ENCODE results near the gene GBP7.
A peak's percentile ranks its signal among the peaks of the same experiment; 100 is the strongest.

GBP7 gene

DNA sequence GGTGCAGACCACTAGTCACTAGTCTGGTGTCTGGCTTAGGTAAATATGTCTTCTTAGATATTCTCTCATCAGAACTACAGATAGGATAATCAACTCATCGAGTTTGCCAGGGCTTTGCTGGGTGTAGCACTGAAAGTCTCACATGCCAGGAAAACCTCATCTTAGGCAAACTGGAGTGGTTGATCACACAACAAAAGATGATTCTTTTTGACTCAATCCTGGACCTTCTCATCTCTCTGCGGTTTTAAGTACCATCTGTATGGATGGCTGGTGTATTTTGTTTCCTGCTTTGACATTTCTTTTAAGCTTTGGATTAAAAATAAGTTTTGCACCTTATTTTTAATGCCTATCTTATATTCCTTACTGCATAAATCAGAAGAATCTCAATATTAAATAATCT lies 61.1 kb downstream of the GBP7 start:
- no peak for DNase-seq

DNA sequence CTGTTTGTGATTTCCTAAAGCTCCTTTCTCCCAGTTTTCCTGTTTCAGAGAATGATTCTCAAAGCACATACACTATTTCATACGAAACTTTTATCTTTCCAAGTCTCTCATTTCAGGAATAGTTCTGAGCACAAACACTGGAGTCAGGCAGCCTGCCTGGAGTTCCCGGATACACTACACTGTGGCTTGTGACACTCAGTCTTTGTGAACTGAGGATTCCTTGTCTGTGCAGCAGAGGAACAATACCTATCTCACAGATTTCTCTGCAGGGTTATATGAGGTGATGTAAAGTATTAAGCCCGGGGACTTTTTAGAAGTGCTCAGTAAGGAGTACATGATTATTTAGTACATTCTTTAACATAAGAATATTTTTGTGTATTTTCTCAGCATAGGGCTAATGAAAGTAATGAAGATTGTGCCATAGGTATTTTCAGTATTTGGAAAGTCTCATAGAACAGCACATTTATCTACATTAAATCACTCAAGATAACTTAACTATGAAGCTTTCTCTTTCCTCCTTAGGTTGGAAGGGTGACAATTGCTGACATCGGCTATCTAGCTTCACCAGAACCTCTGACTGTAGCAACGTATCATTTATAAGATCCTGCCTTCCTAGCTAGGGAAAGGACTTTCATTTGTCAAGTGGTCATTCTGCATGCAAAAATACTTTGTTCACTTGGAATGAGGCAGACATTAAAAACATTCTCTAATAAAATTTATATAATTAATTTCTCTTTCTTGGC lies 62.8 kb downstream of the GBP7 start:
- no peak for DNase-seq

DNA sequence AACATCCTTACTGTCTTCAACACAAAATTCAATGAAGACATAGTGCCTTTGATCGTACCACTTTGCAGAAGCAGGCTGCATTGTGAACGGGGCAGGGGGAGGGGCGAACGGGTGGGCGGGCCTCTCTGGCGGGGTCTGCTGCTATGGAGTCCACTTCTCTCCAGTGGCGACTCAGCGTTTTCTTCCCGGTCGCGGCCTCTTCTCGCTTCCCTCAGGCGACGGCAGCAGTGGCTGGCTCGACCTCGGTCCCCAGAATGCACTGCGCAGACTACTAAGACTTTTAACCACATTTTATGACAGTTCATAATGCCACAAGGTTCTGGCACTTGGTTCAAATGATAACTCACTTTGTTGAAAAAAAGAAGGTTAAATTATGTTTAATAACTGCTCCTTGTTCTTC lies 71.1 kb downstream of the GBP7 start:
- no peak for DNase-seq

DNA sequence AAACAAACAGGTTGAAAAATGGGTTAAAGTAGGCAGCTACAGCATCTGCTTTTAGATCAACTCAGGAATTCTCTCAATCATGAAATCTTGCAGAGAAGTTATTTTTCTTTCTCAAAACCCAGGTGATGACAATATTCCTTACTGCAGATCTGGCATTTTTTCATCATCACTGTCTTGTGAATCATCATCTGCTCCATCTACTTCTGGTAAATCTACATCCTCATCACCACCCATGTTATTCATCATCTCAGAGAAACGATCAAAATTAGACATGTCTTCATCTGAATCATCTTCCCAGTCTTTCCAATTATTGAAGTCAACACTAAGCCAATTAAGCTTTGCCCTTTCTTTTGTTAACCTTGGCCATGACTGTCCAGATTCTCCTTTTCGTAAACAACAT lies 71.7 kb downstream of the GBP7 start:
- no peak for DNase-seq

DNA sequence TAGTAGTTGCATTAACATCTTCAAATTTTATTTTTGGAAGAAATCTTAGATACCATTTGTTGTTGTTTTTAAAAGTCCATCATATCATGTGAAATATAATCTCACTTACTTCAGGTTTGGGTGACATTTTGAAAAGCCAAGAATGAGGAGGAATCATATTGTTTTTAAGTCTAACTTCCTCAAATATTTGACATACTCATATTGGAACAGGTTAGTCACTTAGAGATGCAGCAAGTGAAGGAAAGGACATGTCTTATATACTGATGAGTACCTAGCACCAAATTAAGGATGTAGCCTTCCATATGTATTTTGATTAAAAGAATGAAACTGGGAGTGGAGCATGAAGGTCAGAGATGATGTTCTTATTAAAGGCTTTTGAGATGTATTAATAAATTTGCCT lies 73.8 kb downstream of the GBP7 start:
- no peak for DNase-seq

DNA sequence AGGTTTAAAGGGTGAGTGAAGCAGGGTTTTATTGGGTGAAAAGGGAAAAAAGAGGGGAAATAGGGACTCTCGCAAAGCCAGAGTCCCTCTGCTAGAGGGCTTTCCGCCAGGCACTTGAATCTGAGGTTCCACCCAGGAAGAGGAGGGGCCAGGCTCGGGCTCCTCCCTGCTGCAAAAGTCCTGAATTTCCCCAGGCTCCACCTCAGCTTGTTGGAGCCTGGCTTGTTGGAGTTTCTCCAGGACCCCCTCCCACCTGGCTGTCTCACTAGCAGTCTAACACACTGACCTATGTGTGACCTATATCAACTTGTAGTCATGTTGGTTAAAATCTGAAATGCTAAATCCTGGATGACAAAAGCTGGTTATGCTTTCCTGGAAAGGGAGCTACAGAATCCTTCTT lies 75.4 kb downstream of the GBP7 start:
- DNase-seq, result no peak

DNA sequence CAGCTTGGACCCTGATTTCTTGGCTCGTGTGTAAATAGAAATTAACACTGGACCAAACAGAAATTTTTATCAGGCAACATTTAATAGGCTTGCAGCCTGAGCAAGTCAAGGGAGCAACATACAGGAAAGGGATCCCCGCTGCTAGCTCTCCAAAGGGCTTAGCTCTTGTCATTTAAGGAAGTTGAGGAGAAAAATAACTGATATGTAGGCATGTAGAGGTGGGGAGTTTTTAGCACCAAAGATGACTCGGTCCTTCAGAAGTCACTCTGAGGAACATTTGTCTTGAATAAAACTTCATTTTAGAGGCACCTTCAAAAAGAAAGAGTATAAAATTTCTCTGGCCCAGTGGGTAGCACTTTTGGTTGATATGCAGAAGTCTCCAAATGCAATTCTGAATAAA lies 76.9 kb downstream of the GBP7 start:
- no peak for DNase-seq

DNA sequence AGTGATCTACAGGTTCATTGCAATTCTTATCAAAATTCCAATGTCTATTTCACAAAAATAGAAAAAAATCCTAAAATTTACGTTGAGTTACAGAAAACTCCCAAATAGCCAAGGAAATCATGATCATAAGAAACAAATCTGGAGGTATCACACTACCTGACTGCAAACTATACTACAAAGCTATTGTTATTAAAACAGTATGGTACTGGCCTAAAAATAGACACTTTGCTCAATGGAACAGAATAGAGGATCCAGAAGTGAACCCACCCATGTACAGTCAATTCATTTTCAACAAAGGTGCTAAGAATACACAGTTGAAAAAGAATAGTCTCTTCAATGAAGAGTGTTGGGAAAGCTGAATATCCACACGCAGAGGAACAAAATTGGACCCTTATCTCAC lies 80.1 kb downstream of the GBP7 start:
- DNase-seq, result no peak

DNA sequence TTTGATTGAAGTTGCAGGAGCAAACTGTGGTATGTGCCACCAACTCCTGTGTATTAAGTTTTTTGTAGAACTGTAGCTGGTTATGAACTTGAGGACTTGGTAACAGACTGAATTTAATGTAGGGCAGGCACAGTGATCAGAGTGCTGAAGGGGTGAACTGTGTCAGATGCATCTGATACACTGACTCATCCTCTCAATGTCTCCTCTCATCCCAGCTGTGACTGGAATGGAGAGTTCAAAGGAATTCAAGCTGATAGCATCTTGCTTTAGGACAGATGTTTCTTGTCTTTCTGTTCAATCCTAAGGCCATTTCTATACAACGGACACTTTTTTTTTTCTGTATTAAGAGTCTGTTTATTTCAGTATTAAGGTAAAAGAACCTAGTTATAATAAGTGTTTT lies 85.8 kb downstream of the GBP7 start:
- no peak for DNase-seq

DNA sequence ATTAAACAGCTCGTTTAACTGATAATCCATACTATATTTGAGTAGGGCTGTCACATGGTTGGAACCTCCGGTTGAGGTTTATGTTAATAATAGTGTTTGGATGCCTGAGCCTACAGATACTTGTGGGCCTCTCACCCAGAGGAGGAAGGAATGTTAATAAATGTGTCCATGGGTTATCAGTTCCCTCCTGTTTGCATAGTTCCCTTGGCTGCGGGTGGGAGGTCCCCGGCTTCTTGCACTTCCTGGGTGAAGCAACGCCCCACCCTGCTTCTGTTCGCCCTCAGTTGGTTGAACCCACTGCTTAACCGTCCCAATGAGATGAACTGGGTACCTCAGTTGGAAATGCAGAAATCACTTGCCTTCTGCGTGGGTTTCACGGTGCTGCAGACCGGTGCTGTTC lies 87.2 kb downstream of the GBP7 start:
- no peak for DNase-seq

DNA sequence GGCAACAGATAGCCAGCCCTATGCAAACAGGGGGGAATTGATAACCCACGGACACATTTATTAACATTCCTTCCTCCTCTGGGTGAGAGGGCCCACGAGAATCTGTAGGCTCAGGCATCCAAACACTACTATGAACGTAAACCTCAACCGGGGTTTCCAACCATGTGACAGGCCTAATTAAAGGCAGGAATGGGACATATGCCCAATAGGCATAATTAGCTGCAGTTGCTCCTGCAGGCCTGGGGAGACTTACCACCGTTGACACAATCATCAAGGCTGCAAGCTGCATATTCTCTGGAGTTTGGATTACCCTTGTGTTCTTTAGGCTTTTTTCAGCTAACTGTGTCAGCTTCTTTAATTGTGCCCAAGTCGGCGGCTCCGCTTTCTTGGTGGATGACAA lies 88.6 kb downstream of the GBP7 start:
- DNase-seq, result no peak

DNA sequence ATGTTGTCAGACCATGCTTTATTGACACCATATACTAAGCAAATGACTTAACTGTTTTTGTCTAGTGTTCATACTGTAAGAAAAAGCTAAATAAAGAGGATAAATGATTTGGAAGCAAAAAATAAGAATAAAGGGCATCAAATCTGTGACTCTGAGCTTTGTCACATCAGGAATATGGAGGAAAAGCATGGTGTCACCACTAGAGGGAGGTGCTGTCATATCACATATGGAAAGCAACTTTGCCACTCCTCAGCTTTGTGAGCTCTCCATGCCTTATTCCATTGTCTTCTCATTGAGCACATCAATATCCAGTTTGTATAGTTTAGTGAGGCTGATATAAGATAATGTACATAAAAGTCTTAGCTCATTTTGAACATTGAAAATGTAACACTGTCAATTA lies 90.0 kb downstream of the GBP7 start:
- DNase-seq, result peak; percentile 79
